Breast epithelium (tissue), 4 donors: ENCODE data around the gene NDUFB10. TPM values are rescaled to one million over a fixed set of nuclear protein-coding genes. Genes with fewer than 3 reads are reported as not detected.
A peak's percentile ranks its signal among the peaks of the same experiment; 100 is the strongest.

Experiments
- DNase-seq, 2 donors: peaks; one replicate each; pipeline ENCODE4 v3.0.0-alpha.2; 2019; ENCODE audit warnings: low spot score in 2 of 2
- H3K27ac ChIP-seq, 2 donors: fragments of 200-600 bp; sonication (generic) in 1 of 2; one replicate each; pipeline ENCODE4 v1.5.1; 2016 to 2019; ENCODE audit warnings: mild to moderate bottlenecking in 1 of 2
- H3K27me3 ChIP-seq, 2 donors: fragments of 200-600 bp; sonication (generic) in 1 of 2; one replicate each; pipeline versions ENCODE4 v1.5.1 to v1.6.0; 2017 to 2019; ENCODE audit warnings: control low read depth in 1 of 2, mild to moderate bottlenecking in 1 of 2
- H3K36me3 ChIP-seq: fragments of 200-600 bp; one replicate; pipeline ENCODE4 v1.5.1; 2019
- H3K4me1 ChIP-seq, 2 donors: fragments of 200-600 bp; sonication (generic); one replicate each; pipeline ENCODE4 v1.5.1; 2016 to 2019; ENCODE audit warnings: control low read depth in 1 of 2
- H3K4me3 ChIP-seq, 3 donors: fragments of 200-600 bp; sonication (generic); 1 replicate in 2 of 3; 2 replicates in 1 of 3; pipeline ENCODE4 v1.5.1; 2016 to 2019; ENCODE audit warnings: mild to moderate bottlenecking in 3 of 3, moderate library complexity in 2 of 3
- H3K9me3 ChIP-seq, 2 donors: fragments of 200-600 bp; sonication (generic) in 1 of 2; one replicate each; pipeline ENCODE4 v1.5.1; 2016 to 2019; ENCODE audit warnings: control low read depth in 1 of 2
- CTCF ChIP-seq, 3 donors: fragments of 450-650 bp; IDR thresholded peaks; one replicate each; pipeline ENCODE4 v1.5.1; 2016 to 2017; ENCODE audit warnings: antibody characterized with exemption in 3 of 3, mild to moderate bottlenecking in 3 of 3, moderate library complexity in 3 of 3
- POLR2A ChIP-seq: fragments of 450-650 bp; IDR thresholded peaks from one replicate; pipeline ENCODE4 v1.6.1; 2016; ENCODE audit warnings: antibody characterized with exemption, mild to moderate bottlenecking, moderate library complexity
- POLR2AphosphoS5 ChIP-seq, 3 donors: sonication (generic); formaldehyde crosslinking; IDR thresholded peaks; one replicate each; pipeline ENCODE4 v1.6.1; 2017; ENCODE audit warnings: antibody characterized with exemption in 3 of 3
- intact Hi-C: fragments of 100-400 bp; cut with DNase I; formaldehyde crosslinking; loops from one replicate; pipeline ENCODE4 v1.15.1; 2023; ENCODE audit warnings: low total_unique reads
- total RNA-seq, 3 donors: library from RNA; depleted of rRNA; stranded (reverse); fragments of >200 nt; gene quantifications; one replicate each; pipeline ENCODE4 v1.1.0, GENCODE V29; 2016

Gene NDUFB10
- total RNA-seq, 3 donors from 2014 or later: 114 to 233 (median 144) TPM

DNA sequence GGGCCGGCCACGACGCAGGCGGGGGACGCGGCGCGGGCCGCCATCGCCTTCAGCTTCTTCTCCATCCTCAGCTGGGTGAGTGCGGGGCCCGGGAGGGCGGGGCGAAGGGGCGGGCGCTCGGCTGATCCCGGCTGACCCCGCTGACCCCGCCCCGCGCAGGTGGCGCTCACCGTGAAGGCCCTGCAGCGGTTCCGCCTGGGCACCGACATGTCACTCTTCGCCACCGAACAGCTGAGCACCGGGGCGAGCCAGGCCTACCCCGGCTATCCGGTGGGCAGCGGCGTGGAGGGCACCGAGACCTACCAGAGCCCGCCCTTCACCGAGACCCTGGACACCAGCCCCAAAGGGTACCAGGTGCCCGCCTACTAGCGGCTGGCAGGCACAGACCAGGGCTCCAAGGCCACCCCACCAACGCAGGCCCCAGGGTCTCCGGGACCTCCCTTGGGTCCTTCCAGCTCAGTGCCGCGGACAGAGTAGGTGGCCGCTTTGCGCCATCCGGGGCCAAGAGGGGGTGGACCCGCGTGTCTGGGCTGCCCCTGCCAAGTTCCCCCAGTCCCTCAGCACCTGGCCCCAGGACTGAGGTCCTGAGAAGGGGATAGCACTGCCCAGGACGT is 33.5 kb downstream of the NDUFB10 start:
- peak overlapping the region in 2 of 3 donors; percentile 48 to 67 for H3K4me3 ChIP-seq
- no peak for TF ChIP-seq POLR2AphosphoS5 (IDR thresholded peaks at IDR 0.05)
- TF ChIP-seq POLR2A: no peak
- no peak for TF ChIP-seq CTCF (IDR thresholded peaks at IDR 0.05)
- H3K36me3 ChIP-seq: no peaks in the 10 kb centered on the region
- H3K9me3 ChIP-seq: no peaks in the 10 kb centered on the region
- H3K27ac ChIP-seq: peak overlapping the region; percentile 15 to 31
- peaks cover 5 to 25% of the 10 kb centered on the region in 2 donors for H3K27me3 ChIP-seq
- intact Hi-C loops: no loop called here
- no peak for DNase-seq
- H3K4me1 ChIP-seq: peaks cover 0 to 15% of the 10 kb centered on the region in 2 donors

DNA sequence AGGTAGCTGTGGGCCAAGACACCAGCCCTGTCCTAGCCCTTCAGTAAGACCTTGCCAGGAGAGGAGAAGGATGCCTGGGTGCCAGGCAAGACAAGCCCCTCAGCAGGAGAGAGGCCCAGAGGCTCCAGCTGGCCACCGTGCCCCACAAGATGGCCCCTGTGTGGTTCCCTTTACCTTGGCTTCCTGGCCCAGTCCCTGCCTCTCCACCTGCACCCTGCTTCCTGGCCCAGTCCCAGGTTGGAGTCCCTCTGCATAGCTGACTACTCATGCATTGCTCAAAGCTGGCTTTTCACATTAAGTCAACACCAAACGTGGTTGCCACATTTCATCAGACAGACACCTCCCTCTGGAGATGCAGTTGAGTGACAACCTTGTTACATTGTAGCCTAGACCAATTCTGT is 34.4 kb downstream of the NDUFB10 start:
- Histone ChIP-seq H3K4me1 (peaks cover 0 to 15% of the 10 kb centered on the region in 2 donors), H3K27me3 (peaks cover 5 to 21% of the 10 kb centered on the region in 2 donors), H3K36me3 (no peaks in the 10 kb centered on the region), H3K4me3 (no peak overlapping the region), H3K27ac (no peak overlapping the region), H3K9me3 (no peaks in the 10 kb centered on the region)
- no peak for DNase-seq
- TF ChIP-seq POLR2AphosphoS5 (IDR thresholded peaks at IDR 0.05) (no peak), CTCF (IDR thresholded peaks at IDR 0.05) (no peak), POLR2A (no peak)
- intact Hi-C loops: no loop called here

GRCh38 chr16:1997494-1998359 is 38.4 kb downstream of the NDUFB10 start:
- Histone ChIP-seq H3K36me3 (peaks cover 12% of the 10 kb centered on the region), H3K9me3 (no peaks in the 10 kb centered on the region), H3K27me3 (no peaks in the 10 kb centered on the region), H3K4me1 (no peaks in the 10 kb centered on the region), H3K27ac (peak overlapping the region in 1 of 2 donors; percentile 12), H3K4me3 (no peak overlapping the region)
- DNase-seq: no peak
- intact Hi-C loops: no loop called here
- TF ChIP-seq POLR2AphosphoS5 (IDR thresholded peaks at IDR 0.05) (no peak), POLR2A (no peak), CTCF (IDR thresholded peaks at IDR 0.05) (no peak)

GRCh38 chr16:1998360-1998835 is 39.1 kb downstream of the NDUFB10 start:
- intact Hi-C loops: no loop called here
- H3K27ac ChIP-seq: peak overlapping the region in 1 of 2 donors; percentile 12
- no peak for TF ChIP-seq POLR2A
- TF ChIP-seq POLR2AphosphoS5 (IDR thresholded peaks at IDR 0.05): no peak
- TF ChIP-seq CTCF (IDR thresholded peaks at IDR 0.05): no peak

More at GRCh38 chr16:1998360-1998835, 39.1 kb downstream of the NDUFB10 start:
- Histone ChIP-seq H3K27me3 (no peaks in the 10 kb centered on the region), H3K9me3 (no peaks in the 10 kb centered on the region), H3K4me3 (no peak overlapping the region), H3K36me3 (peaks cover 12% of the 10 kb centered on the region), H3K4me1 (no peaks in the 10 kb centered on the region)
- DNase-seq: no peak
